Renal cortex interstitium (tissue), 11 donors: ENCODE measurements around the gene ATXN1. TPM values are rescaled to one million over a fixed set of nuclear protein-coding genes. Genes with fewer than 3 reads are reported as not detected.

Experiments
- DNase-seq, 11 donors: peaks; one replicate each; pipeline ENCODE4 v3.0.0-alpha.2; 2013; ENCODE audit warnings: low read depth in 9 of 11, low spot score in 4 of 11; ENCODE audit errors: extremely low read depth in 1 of 11
- polyA plus RNA-seq, 3 donors: library from polyadenylated mRNA; unstranded; fragments of 120-200 nt; gene quantifications; one replicate each; pipeline ENCODE4 v1.2.1, GENCODE V29; 2013; ENCODE audit not compliant: insufficient read length in 3 of 3

ATXN1 gene
- polyA plus RNA-seq, 3 donors: 19.3 to 21.9 (median 19.4) TPM

DNA sequence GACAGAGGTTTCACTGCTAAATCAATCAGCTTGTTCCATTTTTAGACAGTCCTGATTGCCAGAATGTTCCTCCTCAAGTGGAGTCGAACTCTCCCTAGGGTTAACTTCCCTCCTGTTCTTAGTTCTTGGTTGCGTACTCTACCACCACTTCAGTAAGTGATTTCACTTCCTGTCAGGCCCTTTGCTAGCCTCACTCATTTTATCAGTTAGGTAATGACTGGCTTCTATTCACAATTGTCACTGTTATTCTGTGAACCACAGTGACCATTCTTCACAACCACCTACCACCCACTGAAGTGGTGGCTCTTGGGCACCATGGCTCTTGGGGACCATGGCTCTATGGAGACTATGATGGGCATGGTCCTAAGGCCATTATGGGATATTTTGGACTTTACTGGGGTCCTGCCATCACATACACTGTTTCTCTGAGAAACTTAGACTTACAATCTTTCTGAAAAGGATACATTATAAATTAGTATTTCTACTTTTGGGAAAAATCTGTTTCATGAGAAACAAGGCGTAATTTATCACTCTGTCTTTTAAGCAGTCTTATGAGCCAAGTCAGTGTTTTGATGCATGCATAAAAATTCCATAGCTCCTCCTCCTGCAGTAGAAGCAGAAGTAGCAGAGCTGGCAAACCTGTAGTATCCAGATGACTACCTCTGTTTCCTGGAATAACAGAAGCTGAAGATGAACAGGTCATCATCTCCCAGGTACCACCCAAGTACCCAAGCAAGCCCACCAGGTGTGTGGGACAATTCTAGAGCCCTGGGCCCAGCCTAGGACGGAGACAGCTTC lies 66.3 kb downstream of the ATXN1 start:
- no peak for DNase-seq

DNA sequence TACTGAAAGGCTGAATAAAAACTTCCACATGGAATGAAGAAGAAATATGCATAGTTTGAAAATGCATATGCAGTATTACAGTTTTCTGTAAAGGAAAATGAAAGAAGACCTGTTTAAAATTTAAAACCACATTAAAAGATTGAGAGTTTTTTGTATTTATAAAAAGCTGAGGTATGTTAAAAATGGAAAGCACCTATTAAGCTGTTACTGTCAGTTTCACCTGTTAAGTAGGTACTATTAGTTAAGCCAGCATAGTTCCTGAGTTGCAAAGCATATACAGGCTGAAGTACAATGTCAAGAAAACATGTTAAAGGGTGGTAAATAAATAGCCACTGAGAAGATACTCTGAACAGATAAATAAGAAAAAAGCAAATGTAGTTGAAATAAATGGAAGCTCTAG lies 69.9 kb downstream of the ATXN1 start:
- DNase-seq: no peak

DNA sequence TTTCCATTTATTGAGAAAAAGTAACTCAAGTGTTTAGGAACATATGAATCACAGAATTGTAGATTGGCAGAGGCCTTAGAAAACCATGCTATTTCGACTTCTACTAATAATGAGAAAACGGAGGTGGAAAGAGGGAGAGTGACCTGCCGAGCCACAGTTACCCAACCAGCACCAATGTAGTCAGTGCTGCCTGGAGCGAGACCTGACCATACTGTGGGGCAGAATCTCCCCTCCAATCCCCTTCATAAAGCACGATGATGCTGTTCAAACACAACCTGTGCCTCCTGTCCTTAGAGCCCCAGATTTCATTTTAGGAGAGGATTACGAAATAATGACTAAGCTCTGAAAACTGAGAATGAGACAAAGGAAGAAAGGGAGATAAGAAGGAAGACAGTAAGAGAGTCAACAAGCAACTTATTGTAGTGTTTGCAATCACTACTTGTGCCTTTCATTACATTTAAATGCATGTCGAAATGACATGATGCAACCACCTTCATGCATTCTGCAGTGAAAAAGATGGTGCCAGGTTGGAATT lies 70.6 kb downstream of the ATXN1 start:
- DNase-seq: no peak

DNA sequence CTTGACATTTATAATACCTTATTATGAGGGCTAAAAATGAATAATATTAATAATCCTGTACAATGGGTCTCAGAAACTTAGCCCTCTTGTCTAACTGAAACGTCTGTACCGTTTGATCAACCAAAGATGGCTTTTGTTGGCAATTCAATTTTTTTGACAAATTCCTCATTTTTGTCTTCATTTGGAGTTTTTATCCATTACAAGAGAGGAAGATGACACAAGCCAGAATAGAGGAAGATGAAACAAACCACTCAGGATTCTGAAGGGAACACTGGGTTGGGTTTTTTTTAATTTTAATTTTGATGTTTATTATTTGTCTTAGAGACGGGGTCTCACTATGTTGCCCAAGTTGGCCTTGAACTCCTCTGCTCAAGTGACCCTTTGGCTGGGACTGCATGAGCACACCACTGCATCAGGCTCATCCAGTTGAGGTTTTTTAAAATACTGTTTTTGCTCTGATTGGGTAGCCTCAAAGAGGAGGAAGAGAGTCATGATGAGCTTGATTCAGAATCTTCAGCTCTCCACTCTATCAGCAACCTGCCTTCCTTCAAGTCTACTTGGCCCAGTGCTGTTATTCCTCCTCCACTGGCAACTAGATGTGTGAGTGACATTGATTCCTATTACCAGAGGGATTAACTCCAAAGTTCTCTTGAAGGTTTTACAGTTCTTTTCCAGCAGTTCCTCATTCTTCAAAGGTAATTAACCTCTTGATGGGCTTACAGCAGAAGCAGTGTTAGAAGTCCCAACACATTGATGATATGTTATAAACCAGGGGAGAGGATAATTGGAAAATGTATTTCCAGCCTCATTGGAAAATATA lies 71.3 kb downstream of the ATXN1 start:
- DNase-seq: no peak

DNA sequence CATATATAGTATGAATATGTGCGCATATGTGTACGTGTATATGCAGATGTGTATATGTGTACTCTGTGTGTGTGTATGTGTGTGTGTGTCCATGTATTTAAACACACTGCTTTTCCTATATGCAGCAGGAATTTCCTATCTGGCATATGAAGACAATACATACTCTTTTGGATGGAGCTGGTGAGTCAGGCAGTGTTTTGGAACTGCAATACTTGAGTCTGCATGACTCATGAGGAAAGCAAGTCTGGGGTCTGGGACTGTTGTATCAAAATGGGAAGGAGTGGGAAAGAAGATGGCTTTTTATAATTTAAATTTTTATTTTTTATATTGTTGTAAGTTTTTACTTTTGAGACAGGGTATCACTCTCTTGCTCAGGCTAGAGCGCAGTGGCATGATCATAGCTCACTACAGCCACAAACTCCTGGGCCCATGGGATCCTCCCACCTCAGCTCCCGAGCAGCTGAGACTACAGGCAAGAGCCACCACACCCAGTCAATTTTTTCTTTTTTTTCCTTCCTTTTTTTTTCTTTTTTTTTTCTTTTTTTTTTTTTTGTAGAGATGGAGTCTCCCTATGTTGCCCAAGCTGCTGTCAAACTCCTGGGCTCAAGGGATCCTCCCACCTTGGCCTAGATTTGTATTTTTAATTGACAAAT lies 72.2 kb downstream of the ATXN1 start:
- no peak for DNase-seq

DNA sequence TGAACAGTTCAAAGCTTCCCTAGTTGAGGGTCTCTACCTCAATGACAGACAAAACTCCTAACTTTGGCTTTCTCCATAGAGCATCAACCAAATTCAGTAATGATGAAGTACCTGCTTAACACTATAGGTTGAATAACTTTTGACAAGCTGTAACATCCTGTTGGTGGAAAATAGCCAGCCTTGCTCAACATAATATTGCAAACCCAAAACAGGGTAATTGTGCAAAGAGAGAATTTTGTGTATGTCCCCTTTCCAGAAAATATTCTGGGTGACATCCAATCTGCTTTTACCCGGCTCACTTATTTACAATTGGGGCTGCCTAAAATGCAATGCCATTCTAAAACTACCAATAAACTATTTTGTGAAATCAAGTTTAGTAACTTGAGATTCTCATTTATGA lies 72.8 kb downstream of the ATXN1 start:
- no peak for DNase-seq

DNA sequence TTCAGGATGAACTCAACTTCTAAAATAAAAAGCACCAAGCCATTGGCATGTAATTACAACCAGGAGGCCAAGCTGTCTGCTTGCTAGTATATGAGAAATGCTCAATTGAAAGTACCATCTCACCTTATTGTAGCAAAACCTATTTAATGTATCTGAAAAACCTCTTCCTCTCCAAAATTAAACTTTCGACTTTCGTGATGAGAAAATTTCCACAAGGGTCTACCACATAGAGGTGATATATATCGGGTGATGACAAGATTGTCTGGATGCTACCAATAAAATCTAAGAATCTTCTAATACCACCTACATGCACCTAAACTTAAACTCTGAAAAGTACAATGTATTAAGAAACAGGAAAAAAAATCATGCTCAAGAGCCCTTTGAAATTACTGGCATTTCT lies 74.2 kb downstream of the ATXN1 start:
- no peak for DNase-seq

DNA sequence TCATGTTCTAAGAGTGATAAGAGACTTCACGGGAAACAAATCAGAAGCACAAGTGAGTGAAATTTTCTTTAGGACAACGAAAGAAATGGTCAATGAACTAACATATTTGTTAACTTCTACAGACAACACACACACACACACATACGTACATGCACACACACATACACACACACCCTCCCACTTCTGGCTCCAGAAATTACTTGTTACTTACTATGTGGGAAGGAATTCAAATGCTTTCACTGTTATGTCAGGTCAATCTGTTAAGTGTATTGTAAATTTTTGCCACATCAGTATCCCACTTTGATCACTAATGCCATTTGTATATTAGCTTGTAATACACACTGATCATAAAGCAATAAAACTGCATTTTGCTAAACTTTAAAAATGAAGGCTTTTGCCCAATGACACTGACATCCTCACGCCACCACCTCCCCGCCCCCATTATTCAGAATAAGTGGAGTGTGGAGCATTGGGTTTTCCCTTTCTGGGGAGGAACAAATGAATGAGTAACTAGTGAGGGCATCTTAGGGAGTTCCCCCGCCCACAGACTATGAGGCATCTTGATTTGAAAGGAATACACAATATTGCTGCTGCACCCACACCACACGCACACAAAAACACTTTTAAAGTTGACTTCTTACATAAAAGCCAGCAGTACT lies 76.2 kb downstream of the ATXN1 start:
- no peak for DNase-seq

DNA sequence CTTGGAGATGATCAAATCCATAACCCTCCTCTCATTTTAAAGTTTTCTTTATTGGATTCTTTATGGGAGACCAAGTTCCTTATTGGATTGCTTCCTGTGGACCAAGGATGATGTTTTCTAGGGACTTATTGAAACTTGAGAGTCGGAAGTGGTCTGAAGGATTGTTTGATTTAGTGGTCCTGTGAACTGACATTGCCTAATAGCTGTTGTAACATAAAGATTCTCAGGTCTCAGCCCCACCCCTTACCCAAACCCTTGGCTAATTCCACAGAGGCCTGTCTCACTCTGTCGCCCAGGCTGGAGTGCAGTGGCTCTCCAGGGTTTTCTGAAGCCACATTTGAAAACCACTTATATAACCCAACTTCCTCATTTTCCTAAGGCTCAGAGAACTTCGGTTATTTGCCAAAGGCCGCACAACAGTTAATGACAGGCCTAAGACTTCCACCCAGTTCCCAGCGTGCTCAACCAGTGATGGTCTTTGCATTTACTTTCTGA lies 77.0 kb downstream of the ATXN1 start:
- DNase-seq: no peak

DNA sequence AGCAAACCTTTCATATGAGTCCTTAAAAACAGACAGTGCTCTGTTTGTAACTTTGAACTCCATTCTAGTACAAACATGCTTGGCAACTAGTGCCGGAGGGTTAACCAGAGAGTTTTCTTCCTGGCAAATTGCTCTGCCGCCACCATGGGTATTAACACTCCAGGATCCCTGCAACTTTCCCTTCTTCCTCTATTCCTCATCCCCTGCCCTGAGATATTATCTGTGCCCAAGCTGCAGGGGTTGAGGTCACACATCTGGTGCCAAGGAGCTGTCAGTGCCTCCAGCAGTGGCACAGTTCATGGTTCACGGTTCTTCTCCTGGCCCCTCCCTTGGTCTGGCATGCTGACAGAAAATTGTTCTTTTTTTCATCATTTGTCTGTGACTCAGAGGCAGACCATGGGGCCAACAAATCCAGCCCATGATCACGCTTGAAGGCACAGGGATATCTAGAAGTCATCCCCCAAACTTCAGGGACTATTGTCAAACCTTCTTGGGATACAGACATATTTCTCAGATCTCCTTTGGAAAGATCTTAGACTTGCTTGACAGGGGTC lies 77.5 kb downstream of the ATXN1 start:
- no peak for DNase-seq

DNA sequence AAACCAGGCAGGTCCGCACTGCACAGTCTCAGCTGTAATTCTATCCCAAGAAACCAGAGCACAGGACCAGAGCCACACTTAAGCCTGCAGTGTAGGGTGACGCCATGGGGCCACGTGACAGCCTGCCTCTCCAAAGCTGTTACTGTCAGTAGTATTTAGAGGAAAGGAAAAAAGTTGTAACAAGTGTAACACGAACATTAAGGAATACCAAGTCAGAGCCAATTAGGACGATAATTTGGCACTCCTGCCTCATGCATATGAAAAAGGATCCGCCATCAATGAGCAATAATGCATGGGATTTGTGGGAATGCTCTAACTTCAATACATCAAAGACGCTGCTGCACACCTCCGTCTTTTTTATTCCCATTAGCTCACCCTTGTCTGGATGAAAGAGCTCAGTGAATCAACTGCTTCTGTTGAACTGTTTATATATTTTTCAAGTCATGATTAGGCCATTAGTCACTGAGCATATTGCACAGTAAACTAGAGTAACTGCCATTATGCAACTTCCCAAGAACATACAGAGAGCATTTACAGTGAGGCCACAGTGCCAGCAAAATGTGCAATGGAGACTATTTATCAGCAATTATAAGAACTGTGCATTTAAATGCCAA lies 79.9 kb downstream of the ATXN1 start:
- no peak for DNase-seq

DNA sequence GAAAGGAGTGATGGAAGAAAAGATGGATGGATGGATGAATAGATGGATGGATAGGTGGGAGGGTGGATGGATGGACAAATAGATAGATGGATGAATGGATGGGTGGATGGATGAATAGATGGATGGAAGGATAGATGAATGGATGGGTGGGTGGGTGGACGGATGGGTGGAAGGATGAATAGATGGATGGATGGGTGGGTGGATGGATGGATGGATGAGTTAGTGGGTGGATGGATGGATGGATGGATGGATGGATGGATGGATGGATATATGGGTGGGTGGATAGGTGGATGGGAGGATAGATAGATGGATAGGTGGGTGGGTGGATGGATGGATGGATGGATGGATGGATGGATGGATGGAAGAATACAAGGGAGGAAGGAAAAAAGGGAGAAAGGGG lies 82.2 kb downstream of the ATXN1 start:
- DNase-seq: no peak

DNA sequence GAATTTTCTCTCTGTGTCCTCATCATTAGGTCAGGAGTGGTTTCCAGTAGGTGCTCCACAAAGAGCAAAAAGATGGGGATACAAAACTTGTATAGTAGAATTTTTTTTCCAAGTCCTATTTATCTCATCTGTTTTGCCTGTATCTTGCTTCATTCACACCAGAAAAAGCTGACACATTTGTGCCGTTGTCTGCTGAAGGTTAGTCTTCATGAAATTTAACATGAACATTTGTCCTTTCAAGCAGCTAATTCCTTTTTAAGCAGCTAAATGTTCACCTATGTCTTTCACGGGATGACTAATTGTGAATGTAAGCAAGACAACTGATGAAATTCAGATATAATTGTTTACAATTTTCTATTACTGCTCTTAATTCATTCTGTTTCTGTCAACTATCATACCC lies 83.8 kb downstream of the ATXN1 start:
- DNase-seq: no peak

DNA sequence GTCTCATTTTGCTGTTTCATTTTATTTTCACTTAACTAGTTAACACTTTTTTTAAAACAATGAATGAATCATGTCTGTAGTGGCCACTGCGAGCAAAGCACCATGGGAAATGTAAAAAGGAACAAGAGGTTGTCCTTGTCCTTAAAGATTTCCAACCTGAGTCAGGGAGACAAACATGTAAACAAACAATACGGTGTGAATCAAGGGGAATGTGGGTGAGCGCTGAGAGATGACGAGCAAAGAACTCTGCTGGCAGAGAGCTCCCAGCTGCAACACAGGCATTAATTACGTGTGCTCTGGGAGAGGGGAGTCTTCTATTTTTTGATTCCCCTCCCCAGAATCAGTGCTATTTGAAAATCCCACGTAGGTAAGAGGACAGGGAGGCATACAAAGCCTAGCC lies 84.3 kb downstream of the ATXN1 start:
- DNase-seq: no peak

DNA sequence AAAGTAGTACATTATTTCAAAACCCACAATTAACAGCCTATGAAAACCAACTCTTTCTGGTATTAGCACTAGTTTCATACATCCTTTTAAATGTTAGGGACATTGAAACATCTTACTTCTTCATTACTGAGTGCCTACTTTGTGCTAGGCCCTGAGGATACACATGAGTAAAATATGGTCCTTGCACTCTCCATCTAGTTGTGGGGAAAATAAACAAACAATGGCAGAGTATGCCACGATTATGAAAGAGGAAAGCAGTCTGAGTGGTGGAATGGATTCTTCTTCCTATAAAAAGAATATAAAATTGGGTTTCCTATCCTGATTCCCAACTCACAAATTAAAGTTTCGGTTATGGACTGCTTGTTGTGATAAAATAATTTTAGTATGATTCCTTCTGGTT lies 84.9 kb downstream of the ATXN1 start:
- no peak for DNase-seq

DNA sequence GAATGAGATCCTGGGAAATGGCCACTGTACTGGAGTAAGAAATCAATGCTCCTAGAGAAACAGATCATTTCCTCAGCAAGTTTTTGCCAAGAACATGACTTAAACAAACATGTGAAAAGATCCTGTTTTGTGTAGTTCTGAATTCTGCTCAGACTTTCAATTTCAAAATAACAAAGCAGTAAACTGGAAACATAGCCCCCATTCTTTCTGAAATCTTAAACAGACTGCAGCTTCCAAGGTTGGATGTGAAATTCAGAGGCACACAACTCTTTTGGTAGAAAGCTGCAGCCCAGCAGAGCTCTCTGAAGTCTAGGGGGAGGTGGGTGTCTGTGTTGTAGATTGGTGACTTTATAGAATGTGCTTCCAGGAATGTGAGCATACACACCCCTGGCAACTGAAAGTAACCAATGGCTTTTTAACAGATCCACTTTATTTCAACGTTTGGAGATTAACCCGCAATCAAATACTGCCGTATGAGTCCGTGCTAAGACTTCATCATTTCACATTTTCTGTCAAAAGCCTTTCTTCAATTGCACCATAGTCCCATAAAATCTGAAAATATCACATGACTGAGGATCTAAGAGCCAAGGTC lies 86.4 kb downstream of the ATXN1 start:
- no peak for DNase-seq

DNA sequence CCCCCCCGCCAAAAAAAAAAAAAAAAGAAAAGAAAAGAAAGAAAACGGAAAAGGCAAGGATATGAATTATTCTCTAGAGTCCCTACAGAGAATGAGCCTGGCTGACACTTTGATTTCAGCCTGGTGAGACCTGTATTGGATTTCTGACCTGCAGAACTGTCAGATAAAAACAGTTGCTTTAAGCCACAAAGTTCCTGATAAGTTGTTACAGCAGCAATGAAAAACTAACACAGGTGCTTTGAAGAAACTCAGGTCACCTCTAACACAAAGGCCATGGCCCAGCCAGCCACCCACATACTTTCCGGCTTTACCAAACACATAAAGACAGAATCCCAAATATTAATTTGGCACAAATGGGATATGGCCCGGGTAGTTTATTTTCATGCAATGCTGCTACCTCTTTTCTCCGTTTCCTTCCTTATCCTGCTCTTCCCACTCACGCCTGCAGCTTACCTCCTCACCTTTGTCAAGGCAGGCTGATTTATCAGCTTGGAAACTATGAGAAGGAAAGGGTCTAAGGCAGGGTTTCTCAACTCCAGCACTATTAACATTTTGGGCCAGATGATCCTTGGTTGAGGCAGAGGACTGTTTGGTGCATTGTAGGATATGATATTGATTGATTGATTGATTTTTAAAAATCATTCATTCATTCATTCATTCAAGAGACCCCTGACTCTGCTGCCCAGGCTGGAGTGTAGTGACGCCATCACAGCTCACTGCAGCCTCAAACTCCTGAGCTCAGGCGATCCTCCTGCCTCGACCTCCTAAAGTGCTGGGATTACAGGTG lies 88.1 kb downstream of the ATXN1 start:
- DNase-seq: no peak
